Panc1 (cell line): ENCODE results near the gene TMEM179B. TPM values are rescaled to one million over a fixed set of nuclear protein-coding genes. Genes with fewer than 3 reads are reported as not detected.

ENCODE experiments used
- ATAC-seq: fragments of 200-7000 bp; cut with Tn5 transposase; 2 replicates; pipeline ENCODE4 v1.9.1; 2020; ENCODE audit warnings: mild to moderate bottlenecking, moderate library complexity
- BruUV-seq: library from RNA; stranded (reverse); fragments of 400-500 nt; replicated peaks from 2 replicates; lab custom pipeline; 2021; lab: Mats Ljungman, UMichigan
- CTCF ChIA-PET: fragments of 300-600 bp; sonication (Branson Sonifier 250); formaldehyde crosslinking; loops from one replicate; lab custom pipeline; 2022; ENCODE audit warnings: antibody characterized with exemption; lab: Charles Lee
- POLR2A ChIA-PET: fragments of 300-600 bp; sonication (Branson Sonifier 250); formaldehyde crosslinking; loops from one replicate; lab custom pipeline; 2022; ENCODE audit warnings: antibody characterized with exemption; lab: Charles Lee
- DNase-seq: peaks from one replicate; pipeline ENCODE4 v3.0.0-alpha.2; 2010; ENCODE audit warnings: low read depth, low spot score
- H3K27ac ChIP-seq: 2 replicates; pipeline ENCODE4 v1.5.1; 2011; ENCODE audit warnings: mild to moderate bottlenecking, low read length, inconsistent platforms
- H3K27me3 ChIP-seq: fragments of 200-500 bp; sonication (Bioruptor generic); 2 replicates; pipeline ENCODE4 v1.6.0; 2014; ENCODE audit warnings: low read length, inconsistent platforms; ENCODE audit not compliant: control insufficient read depth, insufficient read depth
- H3K36me3 ChIP-seq: fragments of 200-500 bp; sonication (Bioruptor generic); 2 replicates; pipeline ENCODE4 v1.5.1; 2014; ENCODE audit warnings: inconsistent platforms, mild to moderate bottlenecking, low read length, moderate library complexity; ENCODE audit not compliant: control insufficient read depth, insufficient read depth
- H3K4me1 ChIP-seq: 2 replicates; pipeline ENCODE4 v1.5.1; 2011; ENCODE audit warnings: inconsistent platforms, mild to moderate bottlenecking, low read length, moderate library complexity; ENCODE audit not compliant: control insufficient read depth, insufficient read depth
- H3K4me3 ChIP-seq, 2 experiments: 2 replicates each; pipeline ENCODE4 v1.5.1; 2011 to 2012; ENCODE audit warnings: low read depth in 2 of 2, low read length in 2 of 2, mild to moderate bottlenecking in 2 of 2, inconsistent platforms in 1 of 2, moderate library complexity in 1 of 2
- H3K9me3 ChIP-seq: fragments of 200-500 bp; sonication (Bioruptor generic); 2 replicates; pipeline ENCODE4 v1.5.1; 2014; ENCODE audit warnings: low read depth, mild to moderate bottlenecking, inconsistent platforms, low read length, moderate library complexity; ENCODE audit not compliant: control insufficient read depth, insufficient read depth
- CTCF ChIP-seq: fragments of 450-650 bp; IDR thresholded peaks from 2 replicates; pipeline ENCODE4 v1.5.1; 2017; ENCODE audit warnings: mild to moderate bottlenecking
- POLR2AphosphoS5 ChIP-seq: IDR thresholded peaks from 2 replicates; pipeline ENCODE4 v1.6.1; 2012; ENCODE audit warnings: mild to moderate bottlenecking, low read depth, low read length, moderate library complexity
- SIN3A ChIP-seq: IDR thresholded peaks from 2 replicates; pipeline ENCODE4 v1.6.1; 2012; ENCODE audit warnings: low read depth, mild to moderate bottlenecking, low read length, moderate library complexity, borderline replicate concordance; ENCODE audit not compliant: insufficient read depth
- TCF7L2 ChIP-seq: IDR thresholded peaks from 2 replicates; pipeline ENCODE4 v1.6.1; 2011; ENCODE audit warnings: mild to moderate bottlenecking, low read depth, low read length, inconsistent platforms
- in situ Hi-C: cut with HindIII; loops from 2 replicates; pipeline ENCODE4 v1.10.0; 2016; ENCODE audit warnings: low sequenced_read_pairs, low pct_unique_long_range_greater_than_20kb
- intact Hi-C: fragments of 100-400 bp; cut with micrococcal nuclease; formaldehyde crosslinking; loops from one replicate; pipeline ENCODE4 v1.10.0; 2022; ENCODE audit not compliant: unreplicated experiment
- total RNA-seq: library from RNA; stranded (reverse); gene quantifications from one replicate; pipeline ENCODE4 v1.2.1, GENCODE V29; 2021; ENCODE audit not compliant: unreplicated experiment
- TF ChIP-seq, protein P1 (sequence below), 2 experiments: IDR thresholded peaks; 2 replicates each; pipeline ENCODE4 v1.6.1; 2011 to 2012; ENCODE audit warnings: low read depth in 2 of 2, control low read depth in 1 of 2, low read length in 1 of 2, mild to moderate bottlenecking in 1 of 2, moderate library complexity in 1 of 2; ENCODE audit not compliant: insufficient read depth in 1 of 2

The TMEM179B gene
- total RNA-seq, 1 experiment from 2014 or later, result 50.9 TPM

GRCh38 chr11:62799486-62799885, 12.3 kb downstream of the TMEM179B start:
- TF ChIP-seq TCF7L2 (no peak), CTCF (no peak), POLR2AphosphoS5 (no peak), SIN3A (no peak)
- TF ChIP-seq, protein P1, sequence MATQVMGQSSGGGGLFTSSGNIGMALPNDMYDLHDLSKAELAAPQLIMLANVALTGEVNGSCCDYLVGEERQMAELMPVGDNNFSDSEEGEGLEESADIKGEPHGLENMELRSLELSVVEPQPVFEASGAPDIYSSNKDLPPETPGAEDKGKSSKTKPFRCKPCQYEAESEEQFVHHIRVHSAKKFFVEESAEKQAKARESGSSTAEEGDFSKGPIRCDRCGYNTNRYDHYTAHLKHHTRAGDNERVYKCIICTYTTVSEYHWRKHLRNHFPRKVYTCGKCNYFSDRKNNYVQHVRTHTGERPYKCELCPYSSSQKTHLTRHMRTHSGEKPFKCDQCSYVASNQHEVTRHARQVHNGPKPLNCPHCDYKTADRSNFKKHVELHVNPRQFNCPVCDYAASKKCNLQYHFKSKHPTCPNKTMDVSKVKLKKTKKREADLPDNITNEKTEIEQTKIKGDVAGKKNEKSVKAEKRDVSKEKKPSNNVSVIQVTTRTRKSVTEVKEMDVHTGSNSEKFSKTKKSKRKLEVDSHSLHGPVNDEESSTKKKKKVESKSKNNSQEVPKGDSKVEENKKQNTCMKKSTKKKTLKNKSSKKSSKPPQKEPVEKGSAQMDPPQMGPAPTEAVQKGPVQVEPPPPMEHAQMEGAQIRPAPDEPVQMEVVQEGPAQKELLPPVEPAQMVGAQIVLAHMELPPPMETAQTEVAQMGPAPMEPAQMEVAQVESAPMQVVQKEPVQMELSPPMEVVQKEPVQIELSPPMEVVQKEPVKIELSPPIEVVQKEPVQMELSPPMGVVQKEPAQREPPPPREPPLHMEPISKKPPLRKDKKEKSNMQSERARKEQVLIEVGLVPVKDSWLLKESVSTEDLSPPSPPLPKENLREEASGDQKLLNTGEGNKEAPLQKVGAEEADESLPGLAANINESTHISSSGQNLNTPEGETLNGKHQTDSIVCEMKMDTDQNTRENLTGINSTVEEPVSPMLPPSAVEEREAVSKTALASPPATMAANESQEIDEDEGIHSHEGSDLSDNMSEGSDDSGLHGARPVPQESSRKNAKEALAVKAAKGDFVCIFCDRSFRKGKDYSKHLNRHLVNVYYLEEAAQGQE (IDR thresholded peaks at IDR 0.05; ENCODE audit: insufficient read depth in 1 of 2, low read depth in 2 of 2, low read length in 1 of 2), result no peak
- POLR2A ChIA-PET, result no interaction called here
- no peak overlapping the region for H3K4me3 ChIP-seq
- BruUV-seq, result no TSS peak
- H3K27me3 ChIP-seq, result no peaks in the 10 kb centered on the region
- in situ Hi-C loops (no loop called here), intact Hi-C loops (no loop called here)
- CTCF ChIA-PET, result interaction anchor here (0.6 kb wide), 1 partner anchor 460 kb away, joined by 3 read pairs; no protein-coding TSS in a partner anchor
- DNase-seq (no peak), ATAC-seq (no peak)
- H3K4me1 ChIP-seq, result peaks cover 5% of the 10 kb centered on the region
- no peaks in the 10 kb centered on the region for H3K9me3 ChIP-seq
- H3K27ac ChIP-seq, result no peak overlapping the region
- H3K36me3 ChIP-seq, result peaks cover 24% of the 10 kb centered on the region

- TF ChIP-seq SIN3A, result no peak
- no peak for TF ChIP-seq POLR2AphosphoS5
- TF ChIP-seq, protein P1 (IDR thresholded peaks at IDR 0.05; ENCODE audit: insufficient read depth in 1 of 2, low read depth in 2 of 2, low read length in 1 of 2), result no peak
- TF ChIP-seq TCF7L2, result no peak
- TF ChIP-seq CTCF, result no peak
- ATAC-seq, result no peak
- BruUV-seq, result no TSS peak
- in situ Hi-C loops (no loop called here), intact Hi-C loops (no loop called here)
- Histone ChIP-seq H3K27ac (no peak overlapping the region), H3K4me3 (no peak overlapping the region), H3K4me1 (peaks cover 6% of the 10 kb centered on the region), H3K36me3 (peaks cover 24% of the 10 kb centered on the region), H3K9me3 (no peaks in the 10 kb centered on the region), H3K27me3 (no peaks in the 10 kb centered on the region)
- DNase-seq, result no peak
- CTCF ChIA-PET, result no interaction called here
- POLR2A ChIA-PET, result interaction anchor here (0.5 to 0.6 kb wide), 2 partner anchors 11 to 347 kb away, joined by 4 read pairs; no protein-coding TSS in a partner anchor
These were observed 13.9 kb downstream of the TMEM179B start for GRCh38 chr11:62801071-62801470.
